MV-4-11 (cell line): ENCODE measurements around the gene DNAAF5.

Experiments
- DNase-seq: peaks from one replicate; lab custom pipeline; 2025; lab: John Stamatoyannopoulos, UW

The DNAAF5 gene

DNA sequence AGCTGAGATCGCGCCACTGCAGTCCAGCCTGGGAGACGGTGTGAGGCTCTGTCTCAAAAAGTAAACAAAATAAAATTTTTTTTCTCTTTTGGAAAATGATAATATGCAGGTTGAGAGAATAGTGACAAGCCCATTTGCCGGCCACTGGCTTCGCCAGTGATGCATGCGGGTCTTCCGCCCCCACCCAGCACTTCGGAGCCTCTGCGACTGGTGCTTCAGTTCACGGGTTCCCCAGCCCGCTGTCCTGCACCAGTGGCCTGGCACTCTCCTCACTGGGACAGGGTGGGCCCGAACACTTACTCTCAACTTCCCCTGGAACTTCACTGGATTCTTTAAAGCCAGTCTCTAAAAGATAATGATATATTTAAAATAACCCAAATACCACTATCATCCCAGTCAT, 108.5 kb downstream of the DNAAF5 start:
- no peak for DNase-seq

DNA sequence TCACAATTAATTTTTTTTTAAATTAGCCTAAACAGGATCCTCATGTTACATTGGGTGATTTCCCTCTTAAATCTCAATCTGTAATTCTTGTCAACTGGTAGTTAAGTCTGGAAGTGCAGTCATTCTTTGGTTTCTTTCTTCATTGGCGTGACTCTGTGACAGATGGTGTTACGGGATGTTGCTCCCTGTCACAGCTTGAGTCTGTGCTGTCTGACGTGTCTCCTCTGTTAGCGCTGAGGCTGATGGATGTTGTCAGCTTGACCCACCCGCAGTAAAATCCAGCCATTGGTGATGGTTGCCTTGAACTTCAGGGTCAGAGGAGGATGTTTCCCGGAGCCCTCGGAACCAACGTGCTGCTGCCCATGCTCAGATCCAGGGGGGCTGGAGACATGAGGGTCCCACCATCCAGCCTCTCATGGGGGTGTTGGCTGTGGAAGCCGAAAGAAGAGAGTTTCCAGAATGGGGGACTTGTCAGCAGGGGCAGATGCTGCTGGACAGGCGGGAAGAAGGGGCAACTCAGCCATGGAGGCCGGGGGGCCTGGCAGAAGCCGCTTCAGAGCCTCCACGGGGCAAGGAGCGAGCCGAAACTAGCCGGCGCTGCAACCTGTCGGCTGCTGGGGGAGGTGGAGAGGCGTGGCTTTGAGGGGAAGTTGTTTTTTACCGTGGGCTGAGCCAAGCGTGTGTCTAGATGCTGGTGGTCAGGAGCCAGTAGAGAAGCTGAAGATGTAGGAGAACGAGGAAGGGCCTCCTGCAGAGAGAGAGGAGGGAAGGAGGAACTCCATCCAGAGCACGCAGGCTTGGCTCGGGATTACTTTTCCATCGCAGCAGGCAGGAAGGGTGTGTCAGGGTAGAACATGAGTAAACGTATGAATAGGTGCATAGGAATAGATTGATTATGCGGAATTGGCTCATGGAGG, 109.2 kb downstream of the DNAAF5 start:
- DNase-seq: peak; percentile 65
